Breast epithelium (tissue), 3 donors: ENCODE data around the gene IRX4.

ENCODE experiments used
- POLR2A ChIP-seq: fragments of 450-650 bp; IDR thresholded peaks from one replicate; pipeline ENCODE4 v1.6.1; 2016; ENCODE audit warnings: antibody characterized with exemption, mild to moderate bottlenecking, moderate library complexity
- POLR2AphosphoS5 ChIP-seq, 3 donors: sonication (generic); formaldehyde crosslinking; IDR thresholded peaks; one replicate each; pipeline ENCODE4 v1.6.1; 2017; ENCODE audit warnings: antibody characterized with exemption in 3 of 3
- TF ChIP-seq, protein P1 (sequence below), 3 donors: fragments of 450-650 bp; IDR thresholded peaks; one replicate each; pipeline ENCODE4 v1.5.1; 2016 to 2017; ENCODE audit warnings: antibody characterized with exemption in 3 of 3, mild to moderate bottlenecking in 3 of 3, moderate library complexity in 3 of 3

DNA sequence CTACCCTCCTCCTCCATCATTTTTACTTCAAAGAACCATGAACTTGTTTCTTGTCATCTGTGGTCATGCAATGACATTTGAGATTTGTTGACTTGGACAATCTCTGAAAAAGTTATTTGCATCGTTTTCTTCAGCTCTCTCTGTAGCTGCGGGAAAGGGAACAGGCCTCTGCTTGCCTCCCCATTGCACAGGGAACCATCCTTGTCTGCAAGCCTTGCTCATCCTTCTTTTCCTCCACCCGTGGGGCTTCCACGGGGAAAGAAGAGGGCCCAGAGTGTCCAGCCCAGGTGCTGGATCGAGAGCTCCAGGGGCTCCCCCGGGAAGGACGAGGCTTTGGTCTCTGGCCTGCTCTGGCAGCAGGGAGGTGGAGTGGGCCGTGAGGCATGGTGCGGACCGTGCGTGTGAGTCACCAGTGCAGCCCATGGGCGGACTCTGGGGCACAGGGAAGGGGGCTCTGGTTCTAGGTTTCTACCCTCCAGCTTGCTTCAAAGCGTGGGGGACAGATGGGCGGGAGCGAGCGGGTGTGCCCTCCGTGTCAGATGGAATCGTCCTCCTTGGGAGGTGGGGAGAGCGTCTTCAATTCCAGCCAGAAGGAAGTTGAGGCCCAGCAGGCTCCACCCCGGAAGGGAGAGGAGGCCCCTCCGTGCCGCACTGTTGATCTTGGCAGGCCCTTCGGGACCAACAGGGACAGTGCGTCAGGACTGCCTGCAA lies 6.0 kb upstream of the IRX4 start:
- TF ChIP-seq, protein P1, sequence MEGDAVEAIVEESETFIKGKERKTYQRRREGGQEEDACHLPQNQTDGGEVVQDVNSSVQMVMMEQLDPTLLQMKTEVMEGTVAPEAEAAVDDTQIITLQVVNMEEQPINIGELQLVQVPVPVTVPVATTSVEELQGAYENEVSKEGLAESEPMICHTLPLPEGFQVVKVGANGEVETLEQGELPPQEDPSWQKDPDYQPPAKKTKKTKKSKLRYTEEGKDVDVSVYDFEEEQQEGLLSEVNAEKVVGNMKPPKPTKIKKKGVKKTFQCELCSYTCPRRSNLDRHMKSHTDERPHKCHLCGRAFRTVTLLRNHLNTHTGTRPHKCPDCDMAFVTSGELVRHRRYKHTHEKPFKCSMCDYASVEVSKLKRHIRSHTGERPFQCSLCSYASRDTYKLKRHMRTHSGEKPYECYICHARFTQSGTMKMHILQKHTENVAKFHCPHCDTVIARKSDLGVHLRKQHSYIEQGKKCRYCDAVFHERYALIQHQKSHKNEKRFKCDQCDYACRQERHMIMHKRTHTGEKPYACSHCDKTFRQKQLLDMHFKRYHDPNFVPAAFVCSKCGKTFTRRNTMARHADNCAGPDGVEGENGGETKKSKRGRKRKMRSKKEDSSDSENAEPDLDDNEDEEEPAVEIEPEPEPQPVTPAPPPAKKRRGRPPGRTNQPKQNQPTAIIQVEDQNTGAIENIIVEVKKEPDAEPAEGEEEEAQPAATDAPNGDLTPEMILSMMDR (IDR thresholded peaks at IDR 0.05), result no peak
- TF ChIP-seq POLR2A (no peak), POLR2AphosphoS5 (IDR thresholded peaks at IDR 0.05) (no peak)
